Fibroblast of pulmonary artery (primary cell): Measurements from ENCODE around the gene FUNDC2.

Experiments
- DNase-seq: peaks from one replicate; pipeline ENCODE4 v3.0.0-alpha.2; 2010; ENCODE audit warnings: low read depth
- H3K4me3 ChIP-seq: replicated peaks from 2 replicates; pipeline ENCODE4 v1.5.1; 2011; ENCODE audit warnings: low read depth, mild to moderate bottlenecking, control low read depth, low read length, moderate library complexity
- CTCF ChIP-seq: IDR thresholded peaks from 2 replicates; pipeline ENCODE4 v1.5.1; 2011; ENCODE audit warnings: mild to moderate bottlenecking, control low read depth, low read length, inconsistent platforms; ENCODE audit errors: missing control alignments

Gene FUNDC2

GRCh38 chrX:154988719-154989118 lies 37.9 kb upstream of the FUNDC2 start:
- TF ChIP-seq CTCF: no peak
- DNase-seq: no peak
- no peak overlapping the region for H3K4me3 ChIP-seq

DNA sequence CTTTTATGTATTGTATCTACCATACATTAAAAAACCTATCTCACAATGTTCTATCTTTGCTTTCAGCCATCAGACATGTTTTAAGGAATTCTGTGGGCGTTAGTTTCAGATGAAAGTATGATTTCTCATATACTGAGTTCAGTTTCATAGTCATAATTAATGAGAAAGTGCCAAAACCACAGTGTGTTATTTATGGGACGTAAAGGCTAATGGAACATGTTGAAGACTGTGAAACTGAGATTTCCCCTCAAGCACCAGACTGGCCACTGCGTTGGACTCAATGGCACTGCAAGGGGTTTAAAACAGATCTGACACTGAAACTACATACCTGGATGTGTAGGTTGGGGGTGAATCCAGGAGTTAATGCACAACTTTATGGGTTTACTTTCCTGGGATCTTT lies 36.1 kb upstream of the FUNDC2 start:
- DNase-seq: no peak
- TF ChIP-seq CTCF: no peak
- H3K4me3 ChIP-seq: no peak overlapping the region

DNA sequence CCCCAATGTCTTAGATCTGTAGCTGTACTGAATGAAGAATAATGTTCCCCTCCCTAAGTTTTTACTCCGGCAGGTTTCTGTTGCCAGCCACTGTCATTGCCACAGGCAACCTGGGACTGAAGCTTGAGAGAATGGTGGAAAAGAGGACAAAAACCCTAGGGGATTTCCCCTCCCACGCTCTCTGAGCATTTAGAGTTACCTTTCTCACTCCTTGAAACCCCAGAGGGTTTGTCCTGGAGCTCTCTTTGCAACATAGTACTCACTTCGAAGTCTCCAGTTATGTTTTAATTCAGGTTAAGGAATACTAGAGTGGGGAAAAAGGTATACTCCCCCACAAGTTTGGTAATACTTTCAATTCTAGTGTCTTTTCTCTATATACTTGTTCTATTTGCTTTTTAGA lies 35.6 kb upstream of the FUNDC2 start:
- no peak overlapping the region for H3K4me3 ChIP-seq
- DNase-seq: no peak
- no peak for TF ChIP-seq CTCF

DNA sequence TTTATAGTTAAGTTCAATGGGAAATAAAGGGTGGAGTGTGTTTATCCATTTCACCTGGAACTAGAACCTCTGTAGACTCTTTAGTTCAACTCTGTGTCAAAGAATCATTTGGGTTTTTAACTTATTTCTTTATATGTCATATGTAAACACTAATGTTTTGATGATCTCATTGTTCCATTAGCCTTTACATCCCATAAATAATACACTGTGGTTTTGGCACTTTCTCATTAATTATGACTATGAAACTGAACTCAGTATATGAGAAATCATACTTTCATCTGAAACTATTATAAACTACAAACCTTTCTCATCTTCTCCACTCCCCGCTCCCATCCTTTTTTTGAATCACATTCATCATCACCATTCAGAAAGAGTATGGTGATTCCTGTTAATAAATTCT lies 35.2 kb upstream of the FUNDC2 start:
- no peak for TF ChIP-seq CTCF
- DNase-seq: no peak
- H3K4me3 ChIP-seq: no peak overlapping the region

- TF ChIP-seq CTCF: no peak
- H3K4me3 ChIP-seq: no peak overlapping the region
- no peak for DNase-seq
These were observed 28.3 kb upstream of the FUNDC2 start for GRCh38 chrX:154998204-154998880.

DNA sequence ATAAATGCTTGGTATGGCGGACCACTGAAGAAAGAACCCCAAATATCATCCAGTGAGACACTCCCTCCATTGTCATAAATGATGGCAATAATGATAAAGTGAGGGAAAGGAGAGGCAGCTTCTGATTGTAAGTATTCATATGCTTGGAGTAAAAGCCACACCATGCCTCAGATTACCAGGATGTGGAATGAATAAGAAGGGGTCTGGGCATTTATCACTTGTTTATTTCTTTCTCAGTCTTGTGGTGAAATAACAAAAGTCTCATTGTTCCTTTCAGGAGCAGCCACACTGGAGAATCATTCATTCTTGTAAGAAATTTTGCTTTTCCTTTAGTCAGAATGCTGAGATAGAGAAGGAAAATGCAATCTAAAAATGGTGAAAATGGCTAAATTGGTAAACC lies 25.8 kb upstream of the FUNDC2 start:
- DNase-seq: no peak
- TF ChIP-seq CTCF: no peak
- H3K4me3 ChIP-seq: no peak overlapping the region

DNA sequence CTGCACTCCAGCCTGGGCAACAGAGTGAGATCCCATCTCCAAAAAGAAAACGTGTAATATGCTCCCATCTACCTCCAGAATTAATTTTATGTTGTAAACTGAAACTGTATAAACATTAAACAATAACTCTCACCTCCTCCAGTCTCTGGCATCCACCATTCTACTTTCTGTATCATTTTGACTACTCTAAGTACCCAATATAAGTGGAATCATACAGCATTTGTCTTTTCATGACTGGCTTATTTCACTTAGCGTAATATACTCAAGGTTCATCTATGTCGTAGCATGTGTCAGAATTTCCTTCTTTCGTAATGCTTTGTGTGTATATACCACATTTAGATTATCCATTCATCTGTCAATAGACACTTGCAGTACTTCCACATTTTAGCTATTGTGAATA lies 24.8 kb upstream of the FUNDC2 start:
- no peak for TF ChIP-seq CTCF
- H3K4me3 ChIP-seq: no peak overlapping the region
- no peak for DNase-seq
